Right cardiac atrium (tissue), 5 donors: Measurements from ENCODE around the gene CAMTA1. TPM values are rescaled to one million over a fixed set of nuclear protein-coding genes. Genes with fewer than 3 reads are reported as not detected.

ENCODE experiments used
- ATAC-seq, 2 donors: fragments of 200-7000 bp; cut with Tn5 transposase; one replicate each; pipeline versions ENCODE4 v1.8.0 to v1.9.1; 2020; ENCODE audit warnings: moderate library complexity in 2 of 2, mild to moderate bottlenecking in 1 of 2
- DNase-seq, 3 donors: peaks; one replicate each; pipeline ENCODE4 v3.0.0-alpha.2; 2020
- H3K27ac ChIP-seq: one replicate; pipeline ENCODE4 v1.5.1; 2013; ENCODE audit warnings: mild to moderate bottlenecking, low read length, control low read depth, moderate library complexity
- H3K27me3 ChIP-seq: one replicate; pipeline ENCODE4 v1.6.1; 2013; ENCODE audit not compliant: control insufficient read depth, insufficient read depth
- H3K4me1 ChIP-seq: one replicate; pipeline ENCODE4 v1.6.1; 2013; ENCODE audit warnings: low read length; ENCODE audit not compliant: control insufficient read depth, insufficient read depth
- H3K4me3 ChIP-seq: one replicate; pipeline ENCODE4 v1.5.1; 2013; ENCODE audit warnings: low read length, control low read depth
- H3K9me3 ChIP-seq: one replicate; pipeline ENCODE4 v1.6.1; 2013; ENCODE audit warnings: low read length; ENCODE audit not compliant: control insufficient read depth
- WGBS: extraction: QIAGEN DNeasy Blood & Tissue Kit; methylation state at CpG from one replicate; pipeline ENCODE4 v1.1.7; 2013; 5-methylcytosine and 5-hydroxymethylcytosine counted together
- intact Hi-C, 4 donors: fragments of 100-400 bp; cut with DNase I; formaldehyde crosslinking; loops; one replicate each; pipeline versions ENCODE4 v1.11.0 to v1.14.0; 2022 to 2023
- polyA plus RNA-seq: library from polyadenylated mRNA; stranded (reverse); fragments of 200-250 nt; gene quantifications from one replicate; pipeline ENCODE4 v1.2.3, GENCODE V29; 2013
- total RNA-seq, 4 donors: library from RNA; stranded (reverse); fragmentation: NEBNext Ultra II Directional; extraction: Animal tissue kit (Norgen Biotek cat#: 25700); gene quantifications; one replicate each; pipeline ENCODE4 v1.2.1, GENCODE V29; 2021
- donor health status: healthy with polysubstance abuse.
- donor health status: DM: no; HTN: yes; CAD: no.
- donor health status: DM: no; HTN: no; CAD: no.
- donor health status: DM: no; HTN: yes; CAD: no; lungs with severe emphysema.
- donor health status: DM: yes; HTN: yes; CAD: no.

Gene CAMTA1
- total and polyA plus RNA-seq, 5 donors, result 155 to 334 (median 164) TPM

GRCh38 chr1:6960291-6960811 lies 175.1 kb downstream of the CAMTA1 start:
- Histone ChIP-seq H3K27me3 (no peaks in the 10 kb centered on the region), H3K27ac (peak overlapping the region; percentile 7), H3K4me3 (no peak overlapping the region), H3K4me1 (no peaks in the 10 kb centered on the region), H3K9me3 (no peaks in the 10 kb centered on the region)
- intact Hi-C loops, result no loop called here
- 12% methylated on average over 12 of the region's 12 CpGs for WGBS
- ATAC-seq (peak; percentile 14 to 38), DNase-seq (peak; percentile 61 to 82 (median 76))

- intact Hi-C loops, result no loop called here
- no peaks in the 10 kb centered on the region for H3K27me3 ChIP-seq
- DNase-seq (no peak), ATAC-seq (no peak)
- H3K4me3 ChIP-seq, result no peak overlapping the region
- no peaks in the 10 kb centered on the region for H3K9me3 ChIP-seq
- no peaks in the 10 kb centered on the region for H3K4me1 ChIP-seq
- no peak overlapping the region for H3K27ac ChIP-seq
- WGBS, result 79% methylated on average over 3 of the region's 3 CpGs
Observed at GRCh38 chr1:6960860-6961259, 175.6 kb downstream of the CAMTA1 start.

GRCh38 chr1:6961289-6961688 lies 176.0 kb downstream of the CAMTA1 start:
- Histone ChIP-seq H3K9me3 (no peaks in the 10 kb centered on the region), H3K27me3 (no peaks in the 10 kb centered on the region), H3K4me3 (no peak overlapping the region), H3K4me1 (no peaks in the 10 kb centered on the region), H3K27ac (no peak overlapping the region)
- ATAC-seq (no peak), DNase-seq (no peak)
- 91% methylated on average over 13 of the region's 13 CpGs for WGBS
- intact Hi-C loops, result no loop called here

- Histone ChIP-seq H3K4me3 (peak overlapping the region; percentile 24), H3K27ac (peak overlapping the region; percentile 0), H3K27me3 (no peaks in the 10 kb centered on the region), H3K9me3 (no peaks in the 10 kb centered on the region), H3K4me1 (no peaks in the 10 kb centered on the region)
- intact Hi-C loops, result no loop called here
- WGBS, result 12% methylated on average over 31 of the region's 31 CpGs
- ATAC-seq (peak; percentile 72 to 80), DNase-seq (peak in 1 of 3 donors; percentile 61)
Observed at GRCh38 chr1:6961905-6962477, 176.7 kb downstream of the CAMTA1 start.

- intact Hi-C loops, result no loop called here
- no peaks in the 10 kb centered on the region for H3K4me1 ChIP-seq
- H3K9me3 ChIP-seq, result no peaks in the 10 kb centered on the region
- ATAC-seq (peak; percentile 77 to 83), DNase-seq (peak; percentile 86 to 91 (median 88))
- H3K27ac ChIP-seq, result no peak overlapping the region
- H3K27me3 ChIP-seq, result no peaks in the 10 kb centered on the region
- WGBS, result 2% methylated on average over 14 of the region's 14 CpGs
- peak overlapping the region; percentile 24 for H3K4me3 ChIP-seq
Observed at GRCh38 chr1:6962478-6962995, 177.3 kb downstream of the CAMTA1 start.

GRCh38 chr1:6962996-6963911 lies 178.0 kb downstream of the CAMTA1 start:
- H3K4me3 ChIP-seq, result no peak overlapping the region
- peak; percentile 76 to 81 for ATAC-seq
- DNase-seq, result peak; percentile 88 to 91 (median 91)
- no peak overlapping the region for H3K27ac ChIP-seq
- H3K4me1 ChIP-seq, result no peaks in the 10 kb centered on the region
- WGBS, result 19% methylated on average over 41 of the region's 41 CpGs
- intact Hi-C loops, result no loop called here
- no peaks in the 10 kb centered on the region for H3K27me3 ChIP-seq
- H3K9me3 ChIP-seq, result no peaks in the 10 kb centered on the region

GRCh38 chr1:6963912-6964307 lies 178.7 kb downstream of the CAMTA1 start:
- no peak for ATAC-seq
- H3K27ac ChIP-seq, result no peak overlapping the region
- H3K9me3 ChIP-seq, result no peaks in the 10 kb centered on the region
- H3K4me3 ChIP-seq, result no peak overlapping the region
- no peaks in the 10 kb centered on the region for H3K27me3 ChIP-seq
- intact Hi-C loops, result no loop called here
- WGBS, result 91% methylated on average over 5 of the region's 5 CpGs
- no peaks in the 10 kb centered on the region for H3K4me1 ChIP-seq
- DNase-seq, result no peak

GRCh38 chr1:6965083-6965934 lies 180.1 kb downstream of the CAMTA1 start:
- ATAC-seq (no peak), DNase-seq (no peak)
- Histone ChIP-seq H3K4me1 (no peaks in the 10 kb centered on the region), H3K4me3 (no peak overlapping the region), H3K27me3 (no peaks in the 10 kb centered on the region), H3K9me3 (no peaks in the 10 kb centered on the region), H3K27ac (no peak overlapping the region)
- 60% methylated on average over 15 of the region's 15 CpGs for WGBS
- intact Hi-C loops, result no loop called here

- no peaks in the 10 kb centered on the region for H3K9me3 ChIP-seq
- no peak overlapping the region for H3K4me3 ChIP-seq
- intact Hi-C loops, result no loop called here
- no peaks in the 10 kb centered on the region for H3K27me3 ChIP-seq
- no peak for ATAC-seq
- WGBS, result 80% methylated on average over 7 of the region's 7 CpGs
- no peaks in the 10 kb centered on the region for H3K4me1 ChIP-seq
- DNase-seq, result no peak
- no peak overlapping the region for H3K27ac ChIP-seq
Observed at GRCh38 chr1:6965935-6966241, 180.6 kb downstream of the CAMTA1 start.

- no peaks in the 10 kb centered on the region for H3K9me3 ChIP-seq
- 92% methylated on average over 5 of the region's 5 CpGs for WGBS
- no peaks in the 10 kb centered on the region for H3K4me1 ChIP-seq
- ATAC-seq, result no peak
- H3K4me3 ChIP-seq, result no peak overlapping the region
- H3K27me3 ChIP-seq, result no peaks in the 10 kb centered on the region
- no peak overlapping the region for H3K27ac ChIP-seq
- intact Hi-C loops, result no loop called here
- no peak for DNase-seq
Observed at GRCh38 chr1:6966326-6966725, 181.1 kb downstream of the CAMTA1 start.
